ENCODE data around the gene ATP8B4.

- TF ChIP-seq CTCF (conservative IDR thresholded peaks at IDR 0.05; ENCODE audit: low read length) (no peak), EZH2phosphoT487 (IDR thresholded peaks at IDR 0.05; ENCODE audit: borderline replicate concordance) (no peak)
Measured at GRCh38 chr15:49906966-49907365, 212.1 kb downstream of the ATP8B4 start.

All from Loucy (cell line).